HG03066 (cell line): ENCODE results near the gene CATSPER1.
"Not testable (repeated sequence)": the region's sequence is repeated elsewhere in the genome, so short reads cannot be mapped to it uniquely, and the experiment has no call there.

Experiments
- ATAC-seq: cut with Tn5 transposase; IDR thresholded peaks from one replicate; pipeline ENCODE4 v1.9.1; 2021; ENCODE audit warnings: low read depth; ENCODE audit not compliant: unreplicated experiment

CATSPER1 gene

DNA sequence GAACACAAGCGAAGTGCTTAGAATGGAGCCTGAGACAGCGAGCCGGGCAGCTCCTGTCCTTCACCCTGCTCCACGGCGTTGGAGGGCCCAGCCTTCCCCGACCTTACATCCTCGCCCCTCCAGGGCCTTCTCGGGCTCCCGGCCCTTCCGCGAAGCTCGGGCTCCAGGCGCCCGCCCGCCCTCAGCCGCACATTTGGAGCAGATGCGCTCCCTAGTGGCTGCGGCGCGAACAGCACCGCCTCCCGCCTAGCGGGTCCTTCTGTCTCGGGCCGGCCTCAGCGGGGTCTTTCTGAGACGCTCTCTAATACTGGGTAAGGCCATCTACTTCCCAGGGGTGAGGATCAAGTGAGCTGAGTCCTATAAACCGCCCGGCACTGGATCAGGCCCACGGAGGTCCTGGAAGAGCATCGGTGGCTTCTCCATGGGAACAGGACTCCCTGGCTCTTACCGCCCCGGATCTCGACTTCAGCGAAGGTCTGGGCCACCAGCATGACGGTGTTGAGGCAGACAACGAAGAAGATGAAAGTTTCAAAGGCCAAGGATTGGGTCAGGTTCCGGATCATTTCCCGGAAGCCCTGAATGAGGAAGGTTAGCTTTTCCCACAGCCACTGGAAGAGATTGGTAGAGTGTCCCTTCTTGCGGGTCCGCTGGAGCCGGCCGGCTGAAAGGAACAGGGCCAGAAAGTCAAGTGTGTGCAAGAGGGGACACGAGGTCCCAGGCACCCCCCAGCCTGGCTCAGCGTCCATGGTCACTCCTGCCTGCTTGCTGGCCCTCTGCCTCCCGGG is 3.7 kb downstream of the CATSPER1 start:
- no peak for ATAC-seq

DNA sequence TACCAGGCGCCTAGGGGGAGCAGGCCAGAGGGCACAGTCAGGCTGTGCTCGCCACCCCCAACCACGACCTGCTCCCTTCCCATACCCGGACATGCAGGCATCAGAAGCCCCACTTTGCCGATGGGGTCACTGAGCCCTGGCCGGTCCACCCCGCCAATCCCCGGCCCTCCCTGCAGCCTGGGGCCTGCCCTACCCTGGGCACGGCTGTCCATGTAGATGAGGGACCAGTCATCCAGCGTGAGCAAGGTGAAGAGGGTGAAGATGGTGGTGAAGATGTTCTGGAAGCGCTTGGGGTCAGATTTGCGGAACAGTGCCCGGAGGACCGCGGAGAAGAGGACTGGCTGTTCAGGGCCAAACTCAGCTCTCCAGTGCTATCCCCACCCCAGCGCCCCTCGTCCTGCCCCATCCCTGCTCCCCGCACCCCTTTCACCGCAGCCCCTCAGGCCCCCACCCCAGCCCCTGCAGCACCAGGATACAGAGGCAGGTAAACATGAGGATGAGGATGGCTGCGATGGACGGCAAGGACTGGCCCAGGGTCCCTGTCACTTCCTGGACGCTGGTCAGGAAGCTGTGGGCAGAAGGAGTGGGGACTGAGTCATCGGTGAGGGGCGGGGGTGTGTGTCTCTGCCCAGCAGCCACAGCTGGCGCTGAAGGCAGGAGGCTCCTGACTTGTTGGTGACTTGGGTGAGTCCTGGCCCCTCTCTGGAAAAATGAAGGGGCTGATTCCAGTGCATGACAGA is 5.5 kb downstream of the CATSPER1 start:
- no peak for ATAC-seq

DNA sequence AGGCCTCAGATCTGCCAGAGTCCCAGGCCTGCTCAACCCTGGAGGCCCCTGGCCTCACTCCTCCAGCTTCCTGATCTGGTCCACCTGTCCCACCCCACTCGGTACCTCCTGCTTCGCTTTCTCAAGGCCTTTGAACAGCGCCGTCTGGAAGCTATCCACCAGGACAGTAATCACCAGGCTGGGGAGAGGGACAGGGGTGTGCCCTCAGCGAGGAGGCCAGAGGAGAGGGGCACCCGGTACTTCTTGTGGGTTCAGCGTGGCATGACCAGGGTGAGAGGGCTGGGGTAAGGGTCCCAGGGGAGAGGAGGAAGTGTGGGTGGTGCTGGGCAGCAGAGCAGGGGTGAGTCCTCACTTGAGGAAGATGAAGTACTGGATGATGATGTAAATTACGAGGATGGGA is 6.1 kb downstream of the CATSPER1 start:
- ATAC-seq: no peak

DNA sequence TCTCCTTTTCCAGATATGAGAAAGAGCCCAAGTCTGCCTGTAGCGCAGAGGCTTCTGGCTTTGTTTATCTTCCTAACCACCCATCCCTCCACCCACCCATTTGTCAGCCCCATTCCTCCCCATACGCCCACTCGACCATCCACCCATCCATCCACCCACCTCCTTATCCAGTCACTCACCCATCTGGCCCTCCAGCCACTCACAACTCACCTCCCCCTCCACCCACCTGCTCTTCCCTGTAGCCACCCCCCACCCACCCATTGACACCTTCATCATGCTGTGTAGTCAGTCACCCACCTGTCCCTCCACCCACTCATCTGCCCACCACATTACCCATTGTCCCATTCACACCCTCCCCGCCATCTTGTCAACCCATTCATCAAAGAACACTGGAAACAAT is 9.0 kb downstream of the CATSPER1 start:
- ATAC-seq: no peak

DNA sequence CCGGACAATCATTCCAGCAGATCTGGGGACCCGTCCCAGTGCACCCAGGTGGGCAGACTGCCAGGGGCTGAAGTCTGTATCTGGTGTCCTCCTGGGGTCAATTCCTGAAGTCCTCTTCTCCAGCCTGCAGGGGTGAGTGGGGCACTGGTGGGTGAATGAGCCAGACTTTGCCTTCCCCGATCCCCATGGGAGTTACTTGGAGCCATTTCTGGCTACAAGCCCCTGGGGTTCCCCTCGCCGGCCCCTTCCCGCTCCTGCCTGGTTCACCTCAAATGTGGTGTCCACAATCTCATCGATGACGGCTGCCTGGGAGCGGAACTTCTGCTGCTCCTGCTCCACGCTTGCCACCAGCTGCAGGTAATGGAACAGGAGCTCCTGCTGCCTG is 9.5 kb downstream of the CATSPER1 start:
- ATAC-seq: no peak

DNA sequence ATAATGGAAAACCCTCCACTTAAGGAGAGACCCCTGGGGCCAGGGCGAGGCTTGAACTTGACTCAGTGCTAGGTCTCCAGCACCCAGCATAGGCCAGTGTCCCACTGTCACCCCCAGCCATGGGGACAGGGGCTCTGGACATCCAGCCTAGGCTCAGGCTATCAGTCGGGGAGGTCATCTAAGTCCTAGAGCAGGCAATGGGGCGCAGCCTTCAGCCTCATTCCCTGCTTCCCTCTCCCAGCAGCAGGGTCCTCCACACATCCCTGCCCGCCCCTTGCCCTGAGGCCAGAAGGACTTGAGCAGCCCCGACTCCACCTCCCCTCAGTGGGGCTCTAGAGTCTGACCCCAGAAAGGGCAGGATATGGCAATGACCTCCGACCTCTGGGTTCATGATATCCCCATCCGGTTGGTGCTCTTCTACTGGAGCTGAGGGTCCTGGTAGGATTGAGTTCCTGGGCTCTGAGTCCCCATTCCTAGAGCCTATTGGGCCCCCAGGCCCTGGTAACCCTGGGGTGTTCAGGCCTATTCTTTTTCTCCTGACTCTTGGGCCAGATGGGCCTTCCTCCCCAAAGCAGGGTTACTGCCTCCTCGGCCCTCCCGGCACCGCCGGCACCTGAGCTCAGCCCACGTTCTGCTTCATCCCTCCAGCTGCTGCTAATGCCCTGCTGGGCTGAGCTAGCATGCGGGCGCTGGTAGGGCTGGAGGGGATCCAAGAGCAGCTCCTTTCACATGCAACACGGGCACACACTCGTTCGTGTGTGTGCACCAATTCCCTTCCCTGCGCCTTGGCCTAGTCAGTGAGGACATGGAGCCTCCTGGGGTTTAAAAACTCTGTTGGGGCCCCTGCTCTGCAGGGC is 10.1 kb downstream of the CATSPER1 start:
- no peak for ATAC-seq

DNA sequence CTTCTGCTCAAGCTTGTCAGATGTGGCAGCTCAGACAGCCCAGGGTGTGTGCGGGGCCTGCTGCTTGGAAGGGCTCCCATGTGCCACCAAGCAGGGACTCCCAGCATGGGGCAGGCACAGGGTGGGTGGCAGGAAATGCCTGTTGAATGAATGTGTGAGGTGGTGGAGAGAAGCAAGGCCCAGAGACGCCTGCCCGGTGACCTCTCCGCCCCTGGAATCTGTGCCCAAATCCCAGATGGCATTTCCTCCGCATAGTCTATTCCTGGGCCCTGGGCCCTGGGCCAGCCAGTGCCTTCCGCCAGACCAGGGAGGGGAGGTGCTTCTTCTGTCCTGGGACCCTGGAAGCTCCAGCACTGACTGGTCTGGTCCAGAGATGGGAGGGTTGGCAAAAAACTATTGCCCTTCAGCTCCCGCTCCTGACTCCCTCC is 10.8 kb downstream of the CATSPER1 start:
- no peak for ATAC-seq

DNA sequence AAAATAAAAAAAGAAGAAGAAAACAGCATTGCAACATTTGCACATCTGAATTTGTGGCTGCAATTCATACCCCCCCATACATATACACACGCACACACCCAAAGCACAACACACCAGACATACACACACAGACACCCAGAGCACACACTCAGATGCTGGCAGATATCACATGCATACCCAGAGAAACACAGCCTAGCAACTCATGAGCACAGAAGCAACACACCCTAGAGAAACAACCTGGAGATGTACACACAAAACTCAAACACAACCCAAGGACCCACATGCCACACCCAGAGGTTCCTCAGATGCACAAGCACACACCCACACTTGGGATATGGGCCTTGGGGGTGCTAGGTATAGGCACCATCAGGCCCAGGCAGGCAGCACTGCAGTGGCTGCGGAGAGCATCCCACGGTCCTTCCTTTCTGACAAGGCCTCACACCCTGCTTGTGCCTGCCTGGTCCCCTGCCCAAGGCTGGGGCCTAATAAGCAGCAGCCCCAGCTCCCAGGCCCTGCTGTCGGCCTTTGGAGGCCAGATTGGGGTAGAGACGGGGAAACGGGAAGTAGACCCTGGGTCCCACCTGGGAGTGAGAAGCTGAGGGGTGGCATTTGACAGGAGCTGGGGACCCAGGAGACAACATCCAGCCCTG is 11.3 kb downstream of the CATSPER1 start:
- no peak for ATAC-seq

DNA sequence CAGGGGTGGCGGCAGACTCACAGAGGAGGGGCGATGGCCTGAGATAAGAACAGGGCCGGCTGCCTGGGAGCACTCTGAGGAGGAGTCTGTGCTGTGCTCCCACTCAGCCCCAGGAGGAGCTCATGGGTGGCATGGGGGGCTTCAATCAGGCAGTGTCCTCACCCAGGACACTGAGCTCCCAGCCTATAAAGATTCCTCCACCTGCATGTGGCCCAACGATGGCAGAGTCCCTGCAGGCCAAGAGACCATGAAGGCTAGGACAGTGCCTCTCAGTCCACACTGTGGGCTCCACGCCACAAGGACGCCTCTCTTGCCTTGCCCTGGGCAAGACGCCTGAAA is 12.5 kb downstream of the CATSPER1 start:
- no peak for ATAC-seq

DNA sequence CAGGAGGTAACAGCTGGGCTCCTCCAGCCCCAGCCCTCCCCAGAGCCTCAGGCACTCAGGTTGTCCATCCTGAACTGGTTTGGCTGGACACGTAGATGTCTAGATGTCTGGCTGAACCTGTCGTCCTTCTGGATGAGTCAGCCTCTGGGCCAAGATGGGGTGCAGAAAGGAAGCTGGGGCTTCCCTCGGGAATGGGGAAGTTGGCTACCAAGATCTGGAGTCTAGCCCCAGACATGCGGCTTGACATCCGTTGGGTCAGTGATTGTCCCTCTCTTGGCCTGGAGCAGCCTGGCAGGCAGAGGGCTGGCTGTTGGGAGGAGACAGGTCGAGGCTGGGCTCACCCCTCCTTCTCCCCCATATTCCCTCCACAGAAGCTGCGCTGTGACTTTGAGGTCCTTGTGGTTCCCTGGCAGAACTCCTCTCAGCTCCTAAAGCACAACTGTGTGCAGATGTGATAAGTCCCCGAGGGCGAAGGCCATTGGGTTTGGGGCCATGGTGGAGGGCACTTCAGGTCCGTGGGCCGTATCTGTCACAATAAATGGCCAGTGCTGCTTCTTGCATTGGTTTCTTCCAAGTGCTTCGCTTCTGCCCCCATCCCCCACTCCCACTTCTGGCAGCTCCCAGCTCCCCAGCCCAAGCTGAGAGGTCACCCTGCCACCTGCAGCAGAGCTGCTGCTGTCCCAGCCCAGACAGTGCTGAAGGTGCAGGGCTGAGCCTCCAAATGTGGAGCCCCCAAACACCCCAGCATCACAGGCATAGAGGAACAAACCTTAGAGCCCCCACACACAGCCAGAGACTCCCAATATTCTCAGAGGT is 13.1 kb downstream of the CATSPER1 start:
- ATAC-seq: no peak

DNA sequence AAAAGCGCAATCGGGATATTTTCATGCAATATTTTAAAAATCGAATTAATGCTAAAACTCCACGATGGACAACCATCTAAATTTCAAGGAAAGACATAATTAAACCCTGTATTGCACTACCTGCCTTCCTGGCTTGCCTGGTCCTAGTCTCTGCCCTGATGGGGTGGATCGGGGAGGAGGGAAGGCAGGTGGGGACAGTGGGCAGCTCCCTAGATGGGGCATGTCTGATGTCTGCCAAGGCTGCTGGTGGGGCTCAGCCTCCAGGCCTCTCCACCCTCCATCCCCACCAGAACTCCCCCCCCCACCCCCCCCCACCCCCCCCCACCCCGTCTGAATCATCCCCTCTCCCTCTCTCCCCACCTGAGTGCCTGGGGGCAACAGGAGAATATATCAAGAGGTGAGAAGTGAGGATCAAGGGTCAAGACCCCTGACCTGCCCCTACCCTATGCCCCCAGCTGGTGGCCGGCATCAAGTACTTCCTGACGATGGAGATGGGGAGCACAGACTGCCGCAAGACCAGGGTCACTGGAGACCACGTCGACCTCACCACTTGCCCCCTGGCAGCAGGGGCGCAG is 13.8 kb downstream of the CATSPER1 start:
- no peak for ATAC-seq

DNA sequence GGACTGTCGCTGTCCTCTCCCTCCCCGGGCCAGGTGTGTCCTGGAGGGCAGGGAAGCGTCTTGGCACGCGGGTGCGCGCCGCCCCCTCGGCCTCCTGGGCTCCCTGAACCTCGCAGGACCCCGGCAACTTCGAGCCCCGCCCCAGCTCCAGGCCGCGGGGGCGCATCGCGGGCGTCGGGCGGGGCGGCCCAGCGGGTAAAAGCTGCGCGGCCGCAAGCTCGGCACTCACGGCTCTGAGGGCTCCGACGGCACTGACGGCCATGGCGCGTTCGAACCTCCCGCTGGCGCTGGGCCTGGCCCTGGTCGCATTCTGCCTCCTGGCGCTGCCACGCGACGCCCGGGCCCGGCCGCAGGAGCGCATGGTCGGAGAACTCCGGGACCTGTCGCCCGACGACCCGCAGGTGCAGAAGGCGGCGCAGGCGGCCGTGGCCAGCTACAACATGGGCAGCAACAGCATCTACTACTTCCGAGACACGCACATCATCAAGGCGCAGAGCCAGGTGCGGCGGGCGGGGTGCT is 14.4 kb downstream of the CATSPER1 start, which contains the start of gene CST6:
TSS of gene CST6 (plus strand) at position 224 of the 519 bp plus-strand sequence. CDS start at position 261, 37 bp downstream.
- ATAC-seq: no peak

DNA sequence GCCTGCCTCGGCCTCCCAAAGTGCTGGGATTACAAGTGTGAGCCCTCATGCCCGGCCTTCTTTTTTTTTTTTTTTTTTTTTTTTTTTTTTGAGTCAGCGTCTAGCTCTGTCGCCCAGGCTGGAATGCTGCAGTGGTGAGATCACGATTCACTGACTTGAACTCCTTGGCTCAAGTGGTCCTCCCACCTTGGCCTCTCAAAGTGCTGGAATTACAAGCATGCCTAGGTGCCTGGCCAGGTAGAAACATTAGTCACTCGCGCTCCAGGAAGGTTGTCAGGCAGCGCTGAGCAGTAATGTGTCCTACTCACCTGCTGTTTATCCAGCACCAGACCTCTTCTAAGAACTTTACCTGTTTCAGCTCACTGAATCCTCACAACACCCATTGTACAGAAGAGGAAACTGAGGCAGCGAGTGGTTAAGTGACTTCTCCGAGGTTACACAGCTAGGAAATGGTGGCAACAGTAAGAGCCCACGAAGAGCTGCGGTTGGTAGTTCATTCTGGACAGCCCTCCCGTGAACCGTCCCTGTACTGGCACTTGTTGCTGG is 15.0 kb downstream of the CATSPER1 start:
- ATAC-seq: no peak

DNA sequence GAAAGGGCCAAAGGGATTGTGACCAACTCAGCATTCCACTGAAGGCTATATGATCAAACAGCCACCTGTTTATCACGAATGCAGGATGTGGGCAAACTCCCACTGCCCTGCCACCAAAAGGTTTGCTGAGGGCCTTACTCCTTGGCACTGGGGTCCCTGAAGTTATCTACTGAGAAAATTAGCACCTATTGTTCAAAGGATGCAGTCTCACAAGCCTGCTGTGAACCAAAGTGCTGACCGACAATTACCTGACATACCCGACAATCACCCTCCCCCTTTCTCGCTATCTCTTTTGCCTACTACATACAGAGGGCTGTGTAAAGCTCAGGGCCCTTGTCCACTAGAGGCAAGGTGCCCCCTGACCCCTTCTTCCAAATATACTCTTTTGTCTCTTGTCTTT is 16.2 kb downstream of the CATSPER1 start:
- ATAC-seq: not testable (repeated sequence)

DNA sequence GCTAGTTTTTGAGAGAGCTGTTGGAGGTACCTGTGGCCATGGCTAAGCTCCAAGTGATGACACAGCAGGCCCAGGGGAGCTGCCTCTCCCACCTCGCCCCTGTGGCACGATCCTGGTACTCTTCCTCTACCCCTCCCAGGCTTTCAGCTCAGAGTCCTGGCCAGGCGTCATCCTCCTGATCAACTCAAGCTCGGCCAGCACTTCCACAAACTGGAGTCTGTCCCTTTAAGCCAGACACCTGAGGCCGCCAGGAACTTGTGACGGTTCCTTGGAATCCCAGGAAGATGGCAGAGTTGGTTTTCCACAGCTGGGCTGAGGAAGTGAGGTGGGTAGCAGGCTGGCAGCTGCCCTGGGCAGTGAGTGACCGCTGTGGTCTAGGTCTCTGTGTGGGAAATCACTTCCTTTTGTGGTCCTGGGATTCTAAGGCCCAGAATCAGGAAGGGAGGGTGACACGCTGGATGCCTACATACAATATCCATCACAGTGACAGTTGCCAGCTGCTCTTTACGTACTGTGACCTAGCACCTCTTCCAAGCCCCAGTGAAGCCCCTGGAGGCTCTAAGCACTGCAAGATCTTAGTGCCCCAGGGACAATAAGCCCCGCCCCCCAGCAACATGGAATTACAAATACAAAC is 17.7 kb downstream of the CATSPER1 start:
- no peak for ATAC-seq

DNA sequence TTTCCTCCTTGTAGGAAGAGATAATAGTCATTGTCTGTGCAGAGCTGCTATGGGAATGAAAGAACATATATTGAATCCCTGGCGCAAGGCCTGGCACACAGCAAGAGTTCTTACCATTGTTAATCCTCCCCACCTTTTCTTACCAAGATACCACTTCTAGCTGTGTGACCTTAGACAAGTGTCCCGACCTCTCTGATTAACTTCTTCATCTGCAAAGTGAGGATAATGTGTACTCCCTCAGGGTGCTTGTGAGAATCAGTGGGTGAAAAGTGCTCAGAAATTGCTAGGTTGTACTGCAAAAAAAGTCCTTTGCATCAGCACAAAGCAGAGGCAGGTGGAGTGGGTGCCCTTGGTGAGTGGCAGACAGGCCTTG is 18.2 kb downstream of the CATSPER1 start:
- ATAC-seq: no peak

DNA sequence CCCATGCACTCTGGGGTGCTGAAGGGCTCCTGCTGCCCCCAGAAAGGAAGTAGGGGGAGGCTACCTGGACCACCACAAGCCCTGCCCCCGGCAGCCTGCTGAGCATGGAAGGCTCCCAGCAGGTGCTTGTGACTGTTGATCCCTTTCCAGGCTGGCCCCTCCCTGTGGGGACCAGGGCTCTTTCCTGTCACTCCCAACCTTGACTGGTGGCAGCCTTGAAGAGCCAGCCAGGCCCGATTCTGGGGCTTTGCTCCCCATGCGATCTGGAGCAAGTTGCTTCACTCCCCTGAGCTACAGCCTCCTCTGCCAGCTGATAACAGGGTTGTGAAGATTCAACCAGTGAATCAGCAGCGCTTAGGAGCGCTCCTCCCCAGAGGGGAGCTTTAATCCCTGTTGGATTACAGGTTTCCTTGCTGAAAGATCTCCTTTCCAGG is 19.1 kb downstream of the CATSPER1 start:
- no peak for ATAC-seq

DNA sequence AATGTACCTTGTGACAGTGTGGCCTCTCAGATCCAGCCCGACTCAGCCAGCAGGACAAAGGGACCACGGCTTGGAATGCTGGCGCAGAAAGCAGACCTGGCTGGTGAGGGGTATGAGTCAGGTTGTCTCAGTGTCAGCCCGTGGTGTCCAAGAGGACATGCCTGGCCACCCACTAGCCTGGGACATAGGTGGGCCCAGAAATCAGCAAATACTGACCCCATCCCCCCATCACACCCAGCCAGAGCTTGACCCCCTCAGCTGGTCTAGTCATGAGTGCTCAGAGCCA is 19.4 kb downstream of the CATSPER1 start:
- no peak for ATAC-seq
